Measurements from ENCODE around the gene MLLT10.

DNA sequence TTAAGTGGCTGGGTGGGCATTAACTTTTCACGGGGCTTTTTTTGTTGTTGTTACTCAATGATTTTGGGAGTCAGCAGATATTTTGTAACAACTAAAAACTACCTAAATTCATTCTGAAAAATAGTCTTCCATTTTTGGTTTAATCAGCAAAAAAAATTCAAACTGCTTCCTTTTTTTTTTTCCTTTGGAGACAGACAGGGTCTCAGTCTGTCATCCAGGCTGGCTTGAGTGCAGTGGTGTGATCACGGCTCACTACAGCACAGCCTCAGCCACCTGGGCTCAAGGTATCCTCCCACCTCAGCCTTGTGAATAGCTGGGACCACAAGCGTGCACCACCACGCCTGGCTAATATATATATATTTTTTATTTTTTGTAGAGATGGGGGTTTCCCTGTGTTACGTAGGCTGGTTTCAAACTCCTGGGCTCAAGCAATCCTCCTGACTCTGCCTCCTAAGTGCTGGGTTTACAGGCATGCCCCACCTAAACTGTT is 45.0 kb upstream of the MLLT10 start:
- TF ChIP-seq, protein P1, sequence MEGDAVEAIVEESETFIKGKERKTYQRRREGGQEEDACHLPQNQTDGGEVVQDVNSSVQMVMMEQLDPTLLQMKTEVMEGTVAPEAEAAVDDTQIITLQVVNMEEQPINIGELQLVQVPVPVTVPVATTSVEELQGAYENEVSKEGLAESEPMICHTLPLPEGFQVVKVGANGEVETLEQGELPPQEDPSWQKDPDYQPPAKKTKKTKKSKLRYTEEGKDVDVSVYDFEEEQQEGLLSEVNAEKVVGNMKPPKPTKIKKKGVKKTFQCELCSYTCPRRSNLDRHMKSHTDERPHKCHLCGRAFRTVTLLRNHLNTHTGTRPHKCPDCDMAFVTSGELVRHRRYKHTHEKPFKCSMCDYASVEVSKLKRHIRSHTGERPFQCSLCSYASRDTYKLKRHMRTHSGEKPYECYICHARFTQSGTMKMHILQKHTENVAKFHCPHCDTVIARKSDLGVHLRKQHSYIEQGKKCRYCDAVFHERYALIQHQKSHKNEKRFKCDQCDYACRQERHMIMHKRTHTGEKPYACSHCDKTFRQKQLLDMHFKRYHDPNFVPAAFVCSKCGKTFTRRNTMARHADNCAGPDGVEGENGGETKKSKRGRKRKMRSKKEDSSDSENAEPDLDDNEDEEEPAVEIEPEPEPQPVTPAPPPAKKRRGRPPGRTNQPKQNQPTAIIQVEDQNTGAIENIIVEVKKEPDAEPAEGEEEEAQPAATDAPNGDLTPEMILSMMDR (IDR thresholded peaks at IDR 0.05), result no peak
- no peak for TF ChIP-seq EZH2 (IDR thresholded peaks at IDR 0.05)

Measured in neural progenitor cell (in vitro differentiated cells).